Stimulated activated CD4-positive, alpha-beta T cell treated with anti-CD3 and anti-CD28 coated beads, Interleukin-1b, Interleukin-23, amount 100 ng/mL, for 4 hours (primary cell): ENCODE data around the gene BAZ1B.
"Not testable (repeated sequence)": the region's sequence is repeated elsewhere in the genome, so short reads cannot be mapped to it uniquely, and the experiment has no call there.

Source experiments
- DNase-seq, 2 donors: peaks; one replicate each; pipeline ENCODE4 v3.0.0-alpha.2; 2020; ENCODE audit warnings: low read depth in 2 of 2

Gene BAZ1B

GRCh38 chr7:73541722-73542121 lies 19.6 kb upstream of the BAZ1B start:
- no peak for DNase-seq

DNA sequence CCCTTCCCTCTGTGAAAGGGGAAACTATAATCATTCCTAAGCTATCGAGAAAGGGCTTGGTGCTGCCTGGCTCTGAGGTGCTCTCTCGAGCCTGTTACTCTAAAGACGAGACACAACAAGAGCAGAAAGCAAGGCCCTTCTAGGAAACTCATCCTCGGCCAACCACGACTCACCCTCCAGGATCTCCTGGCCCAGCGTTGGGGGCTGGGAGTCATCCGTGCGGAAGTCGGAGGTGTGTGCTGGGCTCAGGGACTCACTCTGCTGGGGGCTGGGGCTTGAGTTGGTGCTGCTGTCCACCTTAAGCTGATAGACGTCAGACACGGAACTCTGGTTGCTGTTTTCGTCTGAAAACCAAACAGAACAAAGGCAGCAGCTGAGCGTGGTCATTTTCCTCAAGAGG lies 17.6 kb upstream of the BAZ1B start:
- no peak for DNase-seq

GRCh38 chr7:73538510-73538909 lies 16.4 kb upstream of the BAZ1B start:
- DNase-seq: not testable (repeated sequence)

- no peak for DNase-seq
Measured at GRCh38 chr7:73537051-73537450, 15.0 kb upstream of the BAZ1B start.

DNA sequence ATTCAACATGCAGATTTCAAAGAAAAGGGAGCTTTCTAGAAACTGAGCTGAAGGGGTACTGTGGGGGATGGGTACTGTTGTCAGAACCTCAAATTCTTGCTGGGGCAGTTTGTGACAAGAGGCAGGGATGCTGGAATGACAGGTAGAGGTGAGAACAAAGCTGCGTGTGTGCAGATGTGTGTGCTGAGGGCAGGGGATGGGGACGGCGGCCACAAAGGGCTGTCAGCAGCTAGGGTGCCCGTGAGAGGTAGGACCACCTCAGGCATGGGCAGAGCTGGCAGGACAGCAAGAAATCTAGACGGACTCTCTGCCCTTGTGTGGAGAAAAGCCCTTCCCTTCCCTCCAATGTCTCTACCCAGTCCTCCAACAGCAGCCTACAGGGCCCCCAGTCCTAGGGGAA lies 14.4 kb upstream of the BAZ1B start:
- no peak for DNase-seq

DNA sequence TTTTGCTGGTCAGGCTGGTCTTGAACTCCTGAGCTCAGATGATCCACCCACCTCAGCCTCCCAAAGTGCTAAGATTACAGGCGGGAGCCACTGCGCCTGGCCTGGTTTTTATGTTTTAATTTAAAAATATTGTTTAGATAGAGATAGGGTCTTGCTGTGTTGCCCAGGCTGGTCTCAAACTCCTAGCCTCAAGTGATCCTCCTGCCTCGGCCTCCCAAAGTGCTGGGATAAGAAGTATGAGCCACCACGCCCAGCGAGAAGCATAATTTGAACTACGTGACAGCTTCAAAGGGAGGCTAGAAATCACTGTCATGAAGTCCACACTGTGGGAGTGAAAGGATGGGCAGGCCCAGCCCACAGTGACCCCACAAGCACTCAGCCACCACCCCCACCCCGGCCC lies 13.8 kb upstream of the BAZ1B start:
- not testable (repeated sequence) for DNase-seq

- DNase-seq: no peak
Measured at GRCh38 chr7:73533742-73534141, 11.6 kb upstream of the BAZ1B start.

DNA sequence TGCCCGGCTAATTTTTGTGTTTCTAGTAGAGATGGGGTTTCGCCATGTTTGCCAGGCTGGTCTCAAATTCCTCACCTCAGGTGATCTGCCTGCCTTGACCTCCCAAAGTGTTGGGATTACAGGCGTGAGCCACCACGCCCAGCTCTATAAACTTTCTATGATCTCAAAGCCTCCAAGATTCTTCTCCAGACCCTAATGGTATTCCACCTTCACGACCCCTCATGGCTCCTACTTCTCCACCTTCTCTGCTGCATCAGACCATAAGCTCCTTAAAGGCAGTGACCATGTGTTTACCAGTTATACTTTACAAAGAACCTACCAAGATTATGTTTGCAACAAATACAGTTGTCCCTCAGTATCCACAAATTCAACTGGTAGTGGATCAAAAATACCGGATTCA lies 10.1 kb upstream of the BAZ1B start:
- DNase-seq: no peak

- no peak for DNase-seq
Measured at GRCh38 chr7:73530800-73531199, 8.7 kb upstream of the BAZ1B start.

DNA sequence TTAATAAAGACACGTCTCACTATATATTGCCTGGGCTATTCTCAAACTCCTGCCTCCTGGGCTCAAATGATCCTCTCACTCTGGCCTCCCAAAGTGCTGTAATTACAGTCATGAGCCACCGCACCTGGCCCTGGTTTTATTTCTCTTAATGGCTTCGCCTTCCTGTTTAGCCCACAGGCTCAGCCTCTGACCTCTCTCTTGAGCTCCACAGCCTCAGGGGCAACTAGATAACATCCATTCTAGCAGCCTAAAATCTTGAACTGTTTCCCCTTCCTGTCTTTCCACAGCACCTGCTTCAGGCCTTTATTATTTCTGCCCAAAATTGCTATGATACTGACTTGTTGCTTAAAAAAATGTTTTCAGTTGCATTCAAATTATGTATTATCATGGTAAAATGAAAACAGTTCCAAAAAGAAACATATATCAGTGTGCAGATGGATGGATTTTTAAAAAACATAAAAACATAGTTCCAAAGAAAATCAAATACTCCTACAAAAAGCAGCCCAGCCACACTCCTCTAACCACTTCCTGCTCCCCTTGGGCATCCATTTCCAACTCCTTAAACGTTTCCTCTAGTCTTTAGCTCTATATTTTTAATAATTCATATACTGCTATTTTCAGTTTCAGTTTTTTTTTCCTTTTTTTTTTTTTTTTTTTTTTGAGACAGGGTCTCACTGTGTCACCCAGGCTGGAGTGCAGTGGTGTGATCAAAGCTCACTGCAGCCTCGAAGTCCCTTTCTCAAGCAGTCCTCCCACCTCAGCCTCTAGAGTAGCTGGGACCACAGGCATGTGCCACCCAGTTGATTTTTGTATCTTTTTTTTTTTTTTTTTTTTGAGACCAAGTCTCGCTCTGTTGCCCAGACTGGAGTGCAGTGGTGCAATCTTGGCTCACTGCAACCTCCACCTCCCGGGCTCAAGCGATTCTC lies 5.1 kb upstream of the BAZ1B start:
- DNase-seq: no peak

DNA sequence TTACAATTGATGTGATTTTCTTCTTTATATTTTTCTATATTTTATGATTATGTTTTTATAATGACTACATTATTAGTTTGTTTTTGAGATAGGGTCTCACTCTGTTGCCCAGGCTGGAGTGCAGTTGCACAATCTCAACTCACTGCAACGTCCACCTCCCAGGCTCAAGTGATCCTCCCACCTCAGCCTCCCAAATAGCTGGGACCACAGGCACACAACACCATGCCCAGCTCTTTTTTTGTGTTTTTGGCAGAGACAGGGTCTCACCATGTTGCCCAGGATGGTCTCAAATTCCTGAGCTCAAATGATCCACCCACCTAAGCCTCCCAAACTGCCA lies 4.0 kb upstream of the BAZ1B start:
- DNase-seq: not testable (repeated sequence)

DNA sequence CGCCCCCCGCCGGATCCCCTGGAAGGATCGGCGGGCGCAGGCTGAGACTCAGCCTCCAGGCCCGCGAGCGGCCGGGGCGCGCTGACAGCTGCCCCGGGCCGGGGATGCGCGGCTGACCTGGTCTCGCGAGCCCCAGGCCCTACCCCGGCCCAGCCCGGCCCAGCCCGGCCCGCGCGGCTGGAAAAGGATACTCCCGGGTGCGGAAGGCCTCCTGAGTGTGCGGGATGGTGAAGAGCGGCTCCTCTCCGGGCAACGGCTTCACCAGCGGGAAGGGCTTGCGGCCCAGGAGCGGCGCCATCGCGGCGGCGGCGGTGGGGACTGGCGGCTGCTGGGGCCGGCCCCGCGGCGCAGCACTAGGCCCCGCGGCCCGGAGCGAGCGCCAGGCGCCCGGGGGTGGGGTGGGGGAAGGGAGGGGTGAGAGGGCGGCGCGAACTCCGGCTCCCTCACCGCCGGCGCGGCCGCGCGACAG lies 423 bp downstream of the BAZ1B start:
- DNase-seq: peak in 1 of 2 donors; percentile 69

DNA sequence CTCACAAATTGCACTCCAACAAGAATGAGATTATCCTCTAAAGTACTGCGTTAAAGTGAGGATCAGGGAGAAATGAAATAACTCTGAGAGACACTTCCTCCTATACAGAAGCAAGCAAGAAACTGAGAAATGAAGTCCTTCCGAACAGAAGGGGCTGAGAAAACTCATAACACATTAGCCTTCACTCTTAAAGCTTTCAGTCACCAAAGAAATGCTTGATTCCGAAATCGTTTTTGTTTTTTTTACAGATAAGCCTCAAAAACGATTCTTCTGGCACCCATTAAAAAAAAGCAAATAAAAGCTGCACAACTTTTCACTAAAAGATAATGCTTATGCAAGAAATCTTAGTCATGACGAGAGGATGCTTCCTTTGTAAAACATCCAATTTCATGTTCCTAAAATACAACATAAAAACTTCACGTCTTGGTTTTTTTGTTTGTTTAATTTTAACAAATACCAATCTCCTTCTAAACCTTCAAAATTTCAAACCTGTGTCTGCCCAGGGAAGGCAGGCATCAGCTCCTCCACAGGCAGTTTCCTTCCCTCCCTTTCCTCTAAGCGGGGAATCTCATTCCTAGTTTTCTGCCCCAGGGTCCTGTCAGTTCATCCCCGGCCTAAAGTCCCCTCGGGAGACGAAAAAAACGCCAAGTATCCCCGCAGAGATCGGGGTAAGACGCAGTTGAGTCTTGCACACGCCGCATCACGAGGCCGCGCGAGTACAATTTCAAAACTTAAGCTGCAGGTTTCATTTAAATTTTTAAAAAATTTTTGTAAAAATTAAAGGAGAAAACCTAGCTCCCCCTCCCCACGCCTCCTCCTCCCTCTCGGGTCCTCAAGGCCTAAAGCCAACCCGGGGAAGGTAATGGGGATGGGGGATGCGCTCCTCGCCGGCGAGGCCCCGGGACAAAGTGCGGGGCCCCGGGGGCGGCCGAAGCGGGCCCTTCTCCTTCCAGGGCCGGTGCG lies 1.1 kb downstream of the BAZ1B start:
- DNase-seq: no peak

DNA sequence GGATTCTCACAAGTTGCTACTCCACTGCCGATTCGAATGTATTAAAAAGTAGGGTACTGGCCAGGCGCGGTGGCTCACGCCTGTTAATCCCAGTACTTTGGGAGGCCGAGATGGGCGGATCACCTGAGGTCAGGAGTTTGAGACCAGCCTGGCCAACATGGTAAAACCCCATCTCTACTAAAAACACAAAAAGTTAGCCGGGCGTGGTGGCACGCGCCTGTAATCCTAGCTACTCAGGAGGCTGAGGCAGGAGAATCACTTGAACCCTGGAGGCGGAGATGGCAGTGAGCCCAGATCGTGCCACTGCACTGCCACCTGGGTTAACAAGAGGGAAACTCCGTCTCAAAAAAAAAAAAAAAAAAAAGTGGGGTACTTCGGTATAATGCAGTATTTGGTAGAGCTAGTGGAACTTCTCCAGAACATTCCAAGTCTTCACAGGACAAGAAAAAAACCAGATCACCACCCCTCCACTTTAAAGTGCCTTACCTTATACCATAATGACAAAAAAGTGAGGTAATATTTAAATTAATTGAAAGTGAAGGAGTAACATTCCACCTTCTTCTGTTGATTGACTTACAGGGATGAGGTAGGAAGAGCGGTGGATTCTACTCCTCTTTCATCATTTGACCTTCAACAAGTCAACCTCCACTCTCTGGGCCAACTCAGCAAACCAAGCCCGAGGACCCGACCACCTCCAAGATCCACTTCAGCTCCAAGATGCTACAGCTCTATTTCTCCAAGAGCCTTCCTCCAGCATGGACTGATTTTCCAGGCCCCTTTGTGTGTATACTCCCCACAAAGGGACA lies 2.0 kb downstream of the BAZ1B start:
- DNase-seq: no peak

DNA sequence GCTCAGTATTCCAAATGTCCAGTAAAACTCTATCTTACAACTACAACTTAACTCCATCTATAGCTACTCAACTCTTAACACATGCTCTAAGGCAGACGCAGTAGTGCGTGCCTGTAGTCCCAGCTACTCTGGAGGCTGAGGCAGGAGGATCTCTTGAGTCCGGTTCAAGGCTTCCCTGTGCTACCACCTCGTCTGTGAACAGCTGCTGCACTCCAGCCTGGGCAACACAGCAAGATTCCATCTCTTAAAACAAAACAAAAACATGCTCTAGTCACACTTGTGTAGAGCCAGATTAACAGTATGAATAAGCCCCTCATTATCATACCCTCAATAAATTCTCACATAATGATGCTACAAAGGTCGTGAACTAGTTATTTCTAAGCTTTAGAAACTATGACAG lies 3.6 kb downstream of the BAZ1B start:
- no peak for DNase-seq

DNA sequence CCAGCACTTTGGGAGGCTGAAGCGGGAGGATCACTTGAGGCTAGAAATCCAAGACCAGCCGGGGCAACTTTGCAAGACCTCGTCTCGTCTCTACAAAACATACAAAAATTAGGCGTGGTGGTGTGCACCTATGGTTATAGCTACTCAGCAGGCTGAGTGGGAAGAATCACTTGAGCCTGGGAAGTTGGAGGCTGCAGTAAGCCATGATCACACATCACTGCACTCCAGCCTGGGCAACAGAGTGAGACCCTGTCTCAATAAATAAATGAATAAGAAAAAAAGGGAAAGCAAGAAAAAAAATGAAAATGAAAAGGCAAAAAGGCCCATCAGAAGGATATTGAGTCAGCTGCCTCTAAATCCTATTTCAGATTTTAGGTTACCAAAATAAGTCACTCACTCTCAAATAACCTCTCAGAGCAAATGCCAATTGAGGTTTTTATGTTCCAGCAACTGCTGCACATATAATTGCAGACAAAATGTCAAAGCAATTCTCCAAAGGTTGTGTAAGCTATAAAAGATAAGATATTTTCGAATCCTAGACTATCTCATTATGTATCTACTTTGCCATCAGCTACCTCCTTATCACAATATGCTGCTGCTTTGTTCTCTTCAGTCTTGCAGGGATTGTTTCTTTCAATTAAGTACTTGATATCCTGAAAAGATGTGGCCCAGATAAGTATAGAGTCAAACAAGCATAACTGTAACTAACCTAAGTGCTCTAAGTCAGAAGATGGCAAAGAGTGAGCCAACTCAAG lies 4.7 kb downstream of the BAZ1B start:
- no peak for DNase-seq

DNA sequence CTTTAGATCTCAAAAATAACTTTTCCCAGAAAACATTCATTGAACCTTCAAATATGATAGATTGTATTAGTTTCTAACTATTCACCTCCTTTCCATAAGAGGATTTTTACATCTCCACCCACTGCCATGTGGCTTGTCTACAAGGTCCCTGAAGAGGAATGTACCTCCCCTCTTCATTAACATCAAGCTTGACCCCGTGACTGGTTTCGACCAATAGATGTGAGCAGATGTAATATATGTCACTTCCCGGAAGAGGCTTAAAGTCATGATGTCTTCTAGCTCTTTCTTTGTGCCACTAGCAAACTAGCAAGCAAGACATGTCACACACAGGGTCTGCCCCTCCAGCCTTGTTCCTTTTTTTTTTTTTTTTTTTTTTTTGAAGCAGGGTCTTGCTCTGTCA lies 6.9 kb downstream of the BAZ1B start:
- DNase-seq: no peak

DNA sequence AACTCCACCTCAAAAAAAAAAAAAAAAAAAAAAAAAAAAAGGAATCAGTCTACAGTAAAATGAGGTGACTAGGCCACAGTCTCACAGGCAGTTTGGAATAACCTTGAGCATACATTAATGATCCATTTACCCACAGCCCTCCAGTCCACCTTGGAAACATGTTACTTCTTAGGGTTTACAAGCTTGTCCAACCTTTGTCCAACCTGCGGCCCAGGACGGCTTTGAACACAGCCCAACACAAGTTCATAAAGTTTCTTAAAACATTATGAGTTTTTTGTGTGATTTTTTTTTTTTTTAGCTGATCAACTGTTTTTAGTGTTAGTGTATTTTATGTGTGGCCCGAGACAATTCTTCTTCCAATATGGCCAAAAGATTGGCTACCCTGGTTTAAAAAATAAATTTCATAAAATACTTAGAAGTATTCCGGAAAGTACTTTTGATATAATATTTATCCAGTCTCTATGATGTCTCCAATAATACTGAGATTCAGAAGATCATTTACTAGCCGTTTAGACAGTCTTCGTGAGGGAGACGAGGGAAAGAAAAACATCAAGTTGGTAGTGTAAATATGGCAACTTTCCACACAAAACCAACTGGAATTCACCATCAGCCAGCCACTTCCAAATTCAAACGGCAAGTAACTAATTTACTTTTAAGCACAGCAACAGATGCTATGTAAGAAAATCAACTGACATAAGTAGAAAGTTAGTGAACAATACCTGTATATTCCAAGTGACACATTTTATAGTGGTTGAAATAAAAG lies 9.9 kb downstream of the BAZ1B start:
- DNase-seq: no peak

DNA sequence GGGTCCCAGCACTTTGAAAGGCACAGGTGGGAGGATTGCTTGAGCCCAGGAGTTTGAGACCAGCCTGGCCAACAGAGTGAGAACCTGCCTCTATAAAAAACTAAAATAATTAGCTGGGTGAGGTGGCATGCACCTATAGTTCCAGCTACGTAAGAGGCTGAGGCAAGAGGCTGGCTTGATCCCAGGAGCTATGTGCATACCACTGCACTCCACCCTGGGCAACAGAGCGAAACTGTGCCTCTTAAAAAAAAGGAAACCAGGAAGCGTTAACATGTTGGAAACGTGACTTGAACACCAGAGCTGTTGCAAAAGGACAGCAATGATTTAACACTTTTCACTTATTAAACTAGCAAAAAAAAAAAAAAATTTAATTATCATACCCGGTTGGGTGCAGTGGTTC lies 12.6 kb downstream of the BAZ1B start:
- no peak for DNase-seq

GRCh38 chr7:73507556-73507955 lies 14.5 kb downstream of the BAZ1B start:
- DNase-seq: no peak
